ENCODE measurements around the gene MRPL20. TPM values are rescaled to one million over a fixed set of nuclear protein-coding genes. Genes with fewer than 3 reads are reported as not detected.

The MRPL20 gene
- total and polyA plus RNA-seq, 2 donors (not counting 3 experiments of a cell fraction or from before 2014, with no cell fraction given): 134 to 152 TPM

- TF ChIP-seq POLR2A (IDR thresholded peaks at IDR 0.05; ENCODE audit: low read depth, low read length) (peak; percentile 53), POLR2AphosphoS5 (IDR thresholded peaks at IDR 0.05; ENCODE audit: insufficient read depth, low read depth, low read length) (peak; percentile 65), CTCF (IDR thresholded peaks at IDR 0.05; ENCODE audit: extremely low read depth in 1 of 2, insufficient read depth in 1 of 2, low read depth in 1 of 2, low read length in 2 of 2) (peak; percentile 24 to 45), GATA2 (IDR thresholded peaks at IDR 0.05; ENCODE audit: insufficient read depth, insufficient read length, low read depth, low read length) (no peak), MAX (IDR thresholded peaks at IDR 0.05; ENCODE audit: insufficient read depth, insufficient read length) (no peak), JUN (IDR thresholded peaks at IDR 0.05; ENCODE audit: borderline replicate concordance, insufficient read depth, insufficient read length, low read depth) (no peak), MYC (IDR thresholded peaks at IDR 0.05; ENCODE audit: low read depth, low read length) (peak; percentile 3), FOS (IDR thresholded peaks at IDR 0.05; ENCODE audit: borderline replicate concordance, insufficient read depth, low read length) (no peak)
- Histone ChIP-seq H3K9ac (replicated peaks; ENCODE audit: extremely low read depth, insufficient read depth, low read length) (peak within 1 kb of the TSS; percentile 95), H3K79me2 (ENCODE audit: control insufficient read depth, insufficient read depth, low read length) (peaks cover 19% of the 10 kb centered on the region), H3K4me2 (ENCODE audit: insufficient read depth, low read length) (peak within 1 kb of the TSS; percentile 84), H3K27ac (ENCODE audit: insufficient read depth, low read depth, low read length) (peak within 1 kb of the TSS; percentile 71), H3K4me1 (ENCODE audit: control insufficient read depth, extremely low read depth, insufficient read depth, low read length) (peaks cover 13% of the 10 kb centered on the region), H3K9me3 (replicated peaks; ENCODE audit: control insufficient read depth, insufficient read depth, low read length) (no peaks in the 10 kb centered on the region), H3K27me3 (ENCODE audit: control insufficient read depth in 2 of 2, insufficient read depth in 2 of 2, low read length in 2 of 2) (no peaks in the 10 kb centered on the region), H4K20me1 (replicated peaks; ENCODE audit: control insufficient read depth, extremely low read depth, insufficient read depth, low read length) (no peaks in the 10 kb centered on the region), H3K4me3 (replicated peaks in 1 of 3; ENCODE audit: insufficient read depth in 1 of 3, low read depth in 1 of 3, low read length in 3 of 3) (peak within 1 kb of the TSS; percentile 81 to 88 (median 84)), H3K9me1 (replicated peaks; ENCODE audit: control insufficient read depth, extremely low read depth, insufficient read depth, low read length) (no peaks in the 10 kb centered on the region), H3K36me3 (ENCODE audit: control insufficient read depth in 2 of 2, extremely low read depth in 1 of 2, insufficient read depth in 2 of 2, low read length in 2 of 2) (peaks cover 0 to 3% of the 10 kb centered on the region in 2 experiments), H2AFZ (ENCODE audit: low read depth, low read length) (peak within 1 kb of the TSS; percentile 62)
- BruUV-seq (replicated peaks): no TSS peak
- intact Hi-C loops (cut with micrococcal nuclease) (loop anchor here (1.0 to 2.0 kb wide), 7 partner anchors 24 to 96 kb away; partner anchors contain the start of genes ATAD3B, CCNL2, CPTP and DVL1), dilution Hi-C loops (cut with MboI; ENCODE audit: extremely low pct_ligation_motif_present, low sequenced_read_pairs) (no loop called here)
- DNase-seq (ENCODE audit: low read depth, low spot score) (peak; percentile 100), FAIRE-seq (peak; percentile 100)
- ChIA-PET CTCF (interaction anchor here (0.8 to 1.9 kb wide), 10 partner anchors 11 to 131 kb away, joined by 3 to 9 read pairs (median 3); partner anchors contain the start of gene CCNL2), POLR2A (interaction anchor here (0.7 to 1.4 kb wide), 4 partner anchors 10 to 32 kb away, joined by 3 to 6 read pairs (median 4); partner anchors contain the start of genes CCNL2 and MRPL20)
These were observed 32.0 kb downstream of the MRPL20 start, which contains the start of gene AURKAIP1 for GRCh38 chr1:1374929-1375662. Gene AURKAIP1, minus strand, starts transcription at chr1:1375207. Its CDS starts 451 bp downstream, at chr1:1374756.
